OCI-LY7 (cell line): ENCODE measurements around the gene CPZ. TPM values are rescaled to one million over a fixed set of nuclear protein-coding genes. Genes with fewer than 3 reads are reported as not detected.

Source experiments
- BruUV-seq: library from RNA; stranded (reverse); fragments of 400-500 nt; replicated peaks from 2 replicates; lab custom pipeline; 2021; lab: Mats Ljungman, UMichigan
- CTCF ChIA-PET: fragments of 300-600 bp; sonication (Branson Sonifier 250); formaldehyde crosslinking; loops from one replicate; lab custom pipeline; 2022; ENCODE audit warnings: antibody characterized with exemption; ENCODE audit not compliant: unreplicated experiment; lab: Charles Lee
- POLR2A ChIA-PET: fragments of 300-600 bp; sonication (Branson Sonifier 250); formaldehyde crosslinking; loops from one replicate; lab custom pipeline; 2022; ENCODE audit warnings: antibody characterized with exemption; lab: Charles Lee
- DNase-seq: peaks from one replicate; pipeline ENCODE4 v3.0.0-alpha.2; 2015; ENCODE audit warnings: low spot score
- H2AFZ ChIP-seq: fragments of 200-600 bp; sonication (generic), shearing (Covaris generic); 2 replicates; pipeline ENCODE4 v1.6.1; 2014; ENCODE audit warnings: mild to moderate bottlenecking, antibody characterized with exemption, low read length, moderate library complexity
- H3K27ac ChIP-seq: fragments of 200-600 bp; sonication (generic); 2 replicates; pipeline ENCODE4 v1.5.1; 2014; ENCODE audit warnings: mixed run types, low read depth, mild to moderate bottlenecking, moderate library complexity, low read length, inconsistent platforms; ENCODE audit not compliant: poor library complexity, severe bottlenecking
- H3K36me3 ChIP-seq: fragments of 200-600 bp; sonication (generic); 2 replicates; pipeline ENCODE4 v1.6.1; 2014; ENCODE audit warnings: mild to moderate bottlenecking, antibody characterized with exemption, low read length, moderate library complexity, mixed read lengths; ENCODE audit not compliant: insufficient read depth
- H3K4me1 ChIP-seq: fragments of 200-600 bp; sonication (generic); 2 replicates; pipeline ENCODE4 v1.5.1; 2014; ENCODE audit warnings: mild to moderate bottlenecking, low read length; ENCODE audit not compliant: insufficient read depth, poor library complexity, severe bottlenecking
- H3K4me2 ChIP-seq: fragments of 200-600 bp; sonication (generic); 2 replicates; pipeline ENCODE4 v1.6.1; 2014; ENCODE audit warnings: mild to moderate bottlenecking, low read length
- H3K4me3 ChIP-seq: fragments of 200-600 bp; sonication (generic); 2 replicates; pipeline ENCODE4 v1.5.1; 2014; ENCODE audit warnings: mild to moderate bottlenecking, low read depth, low read length; ENCODE audit not compliant: poor library complexity, severe bottlenecking
- H3K79me2 ChIP-seq: fragments of 200-600 bp; sonication (generic); 2 replicates; pipeline ENCODE4 v1.6.1; 2016; ENCODE audit warnings: low read depth, mild to moderate bottlenecking, low read length, moderate library complexity, mixed read lengths; ENCODE audit not compliant: insufficient read depth
- H3K9me2 ChIP-seq: fragments of 200-600 bp; sonication (generic); 2 replicates; pipeline ENCODE4 v1.6.1; 2016; ENCODE audit warnings: mild to moderate bottlenecking, low read length, mixed read lengths; ENCODE audit not compliant: insufficient read depth
- H3K9me3 ChIP-seq: fragments of 200-600 bp; sonication (generic); 2 replicates; pipeline ENCODE4 v1.6.1; 2014; ENCODE audit warnings: mild to moderate bottlenecking, mixed run types, low read length, mixed read lengths
- H4K20me1 ChIP-seq: fragments of 200-600 bp; sonication (generic); 2 replicates; pipeline ENCODE4 v1.6.1; 2014; ENCODE audit warnings: mild to moderate bottlenecking, antibody characterized with exemption, low read length, moderate library complexity, mixed read lengths; ENCODE audit not compliant: insufficient read depth
- EZH2phosphoT487 ChIP-seq: fragments of 200-600 bp; sonication (generic); IDR thresholded peaks from 2 replicates; pipeline ENCODE4 v1.6.1; 2018; ENCODE audit warnings: low read depth, borderline replicate concordance, mild to moderate bottlenecking, mixed run types, antibody characterized with exemption, low read length, moderate library complexity, mixed read lengths
- intact Hi-C: fragments of 100-400 bp; cut with micrococcal nuclease; formaldehyde crosslinking; loops from one replicate; pipeline ENCODE4 v1.10.0; 2022; ENCODE audit not compliant: unreplicated experiment
- total RNA-seq, 2 experiments: library from RNA; depleted of rRNA in 1 of 2; stranded (reverse); fragments of >200 nt in 1 of 2; shearing (Covaris generic) in 1 of 2; gene quantifications; 2 replicates each; pipeline ENCODE4 v1.2.3, GENCODE V29; 2014 to 2022
- TF ChIP-seq, protein P1 (sequence below): fragments of 200-600 bp; sonication (generic); conservative IDR thresholded peaks from 2 replicates; pipeline ENCODE4 v1.5.1; 2014; ENCODE audit warnings: mild to moderate bottlenecking, antibody characterized with exemption, low read length, moderate library complexity, mixed read lengths

CPZ gene
- total RNA-seq, 2 experiments from 2014 or later: not detected

DNA sequence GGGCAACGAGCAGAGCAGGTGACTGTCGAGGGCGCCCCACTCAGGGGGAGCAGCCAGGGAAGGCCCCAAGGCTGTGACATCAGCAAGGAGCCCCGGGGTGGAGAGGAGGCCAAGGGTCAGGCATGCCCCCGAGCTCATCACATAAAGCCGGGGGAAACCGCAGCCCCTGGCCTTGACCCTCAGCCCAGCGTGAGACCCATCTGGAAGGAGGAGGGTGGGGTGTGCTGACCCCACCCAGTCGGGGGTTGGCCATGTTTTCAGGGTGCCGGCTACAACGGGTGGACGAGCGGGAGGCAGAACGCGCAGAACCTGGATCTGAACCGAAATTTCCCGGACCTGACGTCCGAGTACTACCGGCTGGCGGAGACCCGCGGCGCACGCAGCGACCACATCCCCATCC is 13.9 kb downstream of the CPZ start:
- Histone ChIP-seq H3K27ac (no peak overlapping the region), H2AFZ (no peak overlapping the region), H3K9me3 (no peaks in the 10 kb centered on the region), H3K4me1 (no peaks in the 10 kb centered on the region), H3K4me3 (no peak overlapping the region), H3K79me2 (no peaks in the 10 kb centered on the region), H4K20me1 (no peaks in the 10 kb centered on the region), H3K9me2 (no peaks in the 10 kb centered on the region), H3K36me3 (no peaks in the 10 kb centered on the region), H3K4me2 (no peak overlapping the region)
- BruUV-seq: no TSS peak
- ChIA-PET CTCF (no interaction called here), POLR2A (no interaction called here)
- TF ChIP-seq, protein P1, sequence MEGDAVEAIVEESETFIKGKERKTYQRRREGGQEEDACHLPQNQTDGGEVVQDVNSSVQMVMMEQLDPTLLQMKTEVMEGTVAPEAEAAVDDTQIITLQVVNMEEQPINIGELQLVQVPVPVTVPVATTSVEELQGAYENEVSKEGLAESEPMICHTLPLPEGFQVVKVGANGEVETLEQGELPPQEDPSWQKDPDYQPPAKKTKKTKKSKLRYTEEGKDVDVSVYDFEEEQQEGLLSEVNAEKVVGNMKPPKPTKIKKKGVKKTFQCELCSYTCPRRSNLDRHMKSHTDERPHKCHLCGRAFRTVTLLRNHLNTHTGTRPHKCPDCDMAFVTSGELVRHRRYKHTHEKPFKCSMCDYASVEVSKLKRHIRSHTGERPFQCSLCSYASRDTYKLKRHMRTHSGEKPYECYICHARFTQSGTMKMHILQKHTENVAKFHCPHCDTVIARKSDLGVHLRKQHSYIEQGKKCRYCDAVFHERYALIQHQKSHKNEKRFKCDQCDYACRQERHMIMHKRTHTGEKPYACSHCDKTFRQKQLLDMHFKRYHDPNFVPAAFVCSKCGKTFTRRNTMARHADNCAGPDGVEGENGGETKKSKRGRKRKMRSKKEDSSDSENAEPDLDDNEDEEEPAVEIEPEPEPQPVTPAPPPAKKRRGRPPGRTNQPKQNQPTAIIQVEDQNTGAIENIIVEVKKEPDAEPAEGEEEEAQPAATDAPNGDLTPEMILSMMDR: no peak
- no peak for TF ChIP-seq EZH2phosphoT487
- no peak for DNase-seq
- intact Hi-C loops: no loop called here

DNA sequence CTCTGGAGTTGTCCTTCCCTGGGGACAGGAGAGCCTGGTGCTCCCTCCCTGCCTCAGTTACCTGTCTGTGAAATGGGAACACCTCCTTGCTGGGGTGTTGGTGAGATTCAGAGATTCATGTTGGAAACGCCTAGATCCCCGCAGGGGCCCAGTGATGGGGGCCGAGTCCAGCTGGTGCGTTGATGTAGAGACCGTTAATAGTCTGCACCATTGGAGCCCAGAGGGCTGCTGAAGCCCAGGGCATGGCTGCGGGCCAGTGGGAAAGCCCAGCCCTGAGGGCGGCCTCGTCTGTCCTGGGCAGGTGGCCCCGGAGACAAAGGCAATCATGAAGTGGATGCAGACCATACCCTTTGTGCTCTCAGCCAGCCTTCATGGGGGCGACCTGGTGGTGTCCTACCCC is 14.4 kb downstream of the CPZ start:
- H3K36me3 ChIP-seq: no peaks in the 10 kb centered on the region
- H3K9me2 ChIP-seq: no peaks in the 10 kb centered on the region
- intact Hi-C loops: loop anchor here (1.0 kb wide), 1 partner anchor 311 kb away; no protein-coding TSS in a partner anchor
- POLR2A ChIA-PET: no interaction called here
- no peaks in the 10 kb centered on the region for H4K20me1 ChIP-seq
- H3K79me2 ChIP-seq: no peaks in the 10 kb centered on the region
- DNase-seq: no peak
- CTCF ChIA-PET: no interaction called here
- no peak overlapping the region for H3K4me3 ChIP-seq
- H2AFZ ChIP-seq: no peak overlapping the region
- no peaks in the 10 kb centered on the region for H3K4me1 ChIP-seq
- no peak overlapping the region for H3K4me2 ChIP-seq
- no TSS peak for BruUV-seq
- TF ChIP-seq, protein P1: no peak
- TF ChIP-seq EZH2phosphoT487: no peak
- no peaks in the 10 kb centered on the region for H3K9me3 ChIP-seq
- no peak overlapping the region for H3K27ac ChIP-seq

DNA sequence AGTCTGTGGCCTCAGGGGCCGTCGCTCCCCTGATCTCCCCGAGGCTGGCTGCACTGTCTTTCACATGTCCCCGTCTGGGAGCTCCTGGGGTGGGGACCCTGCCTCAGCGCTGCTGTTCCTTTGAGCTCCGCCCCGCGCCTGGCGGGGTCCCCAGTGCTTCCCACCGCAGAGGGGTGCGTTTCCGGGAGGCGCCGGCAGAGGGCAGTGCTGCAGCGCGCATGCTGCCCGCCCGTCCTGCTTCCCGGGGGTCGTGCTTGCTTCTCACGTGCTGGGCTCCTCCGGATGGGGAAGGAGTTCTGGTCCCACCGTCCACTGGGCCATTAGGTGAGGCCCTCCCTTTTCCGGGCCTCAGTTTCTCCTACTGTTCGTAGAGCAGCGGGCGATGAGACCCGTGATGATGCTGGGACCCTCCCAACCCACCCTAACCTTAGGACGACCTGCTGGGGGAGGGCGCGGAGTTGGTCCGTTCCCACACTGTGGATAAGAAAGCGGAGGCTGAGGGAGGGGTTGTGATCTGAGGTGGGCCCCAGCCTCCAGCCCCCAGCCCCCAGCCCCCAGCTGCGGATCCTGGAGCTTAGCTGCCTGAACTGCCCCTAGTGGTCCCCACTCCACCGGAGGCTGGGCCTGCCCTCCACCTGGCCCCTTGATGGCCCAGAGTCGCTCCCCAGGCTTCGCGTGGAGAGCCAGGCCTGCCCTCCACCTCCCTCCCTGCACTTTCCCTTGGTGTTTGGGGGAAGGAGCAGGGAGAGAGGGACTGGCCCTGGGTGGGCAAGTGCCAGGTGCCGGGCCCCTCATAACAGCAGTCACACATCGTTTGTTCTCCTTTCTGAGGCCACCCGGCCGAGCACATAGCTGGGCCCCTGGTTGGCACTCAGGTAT is 15.3 kb downstream of the CPZ start:
- intact Hi-C loops: loop anchor here (1.0 kb wide), 1 partner anchor 310 kb away; no protein-coding TSS in a partner anchor
- CTCF ChIA-PET: interaction anchor here (0.6 kb wide), 1 partner anchor 309 kb away, joined by 3 read pairs; no protein-coding TSS in a partner anchor
- POLR2A ChIA-PET: no interaction called here

More for the DNA sequence above, 15.3 kb downstream of the CPZ start:
- Histone ChIP-seq H3K4me1 (no peaks in the 10 kb centered on the region), H3K4me2 (no peak overlapping the region), H3K79me2 (no peaks in the 10 kb centered on the region), H3K36me3 (no peaks in the 10 kb centered on the region), H2AFZ (no peak overlapping the region), H3K9me3 (no peaks in the 10 kb centered on the region), H3K27ac (no peak overlapping the region), H3K9me2 (no peaks in the 10 kb centered on the region), H4K20me1 (no peaks in the 10 kb centered on the region), H3K4me3 (no peak overlapping the region)
- no TSS peak for BruUV-seq
- peak; percentile 34 for DNase-seq
- TF ChIP-seq, protein P1: peak; percentile 84
- no peak for TF ChIP-seq EZH2phosphoT487
